ACC112 (cell line): ENCODE measurements around the gene ZC3H7A.
"Not testable (repeated sequence)": the region's sequence is repeated elsewhere in the genome, so short reads cannot be mapped to it uniquely, and the experiment has no call there.

Source experiments
- H2AFZ ChIP-seq: fragments of 200-600 bp; sonication (generic); one replicate; pipeline ENCODE4 v1.6.0; 2017; ENCODE audit warnings: antibody characterized with exemption, low read length; ENCODE audit not compliant: unreplicated experiment
- H3K27ac ChIP-seq: fragments of 200-600 bp; sonication (generic); 2 replicates; pipeline ENCODE4 v1.5.1; 2014; ENCODE audit warnings: low read depth, mild to moderate bottlenecking, antibody characterized with exemption, low read length, moderate library complexity
- H3K27me3 ChIP-seq: fragments of 200-600 bp; sonication (generic); 2 replicates; pipeline ENCODE4 v1.6.1; 2014; ENCODE audit warnings: mild to moderate bottlenecking, antibody characterized with exemption, low read length, moderate library complexity, mixed read lengths; ENCODE audit not compliant: insufficient read depth
- H3K36me3 ChIP-seq: fragments of 200-600 bp; sonication (generic); 2 replicates; pipeline ENCODE4 v1.6.1; 2016; ENCODE audit warnings: mild to moderate bottlenecking, antibody characterized with exemption, low read length, moderate library complexity, mixed read lengths; ENCODE audit not compliant: insufficient read depth
- H3K4me1 ChIP-seq: fragments of 200-600 bp; sonication (generic); one replicate; pipeline ENCODE4 v1.6.1; 2016; ENCODE audit warnings: low read length, mixed read lengths; ENCODE audit not compliant: insufficient read depth, unreplicated experiment, control insufficient read depth
- H3K4me3 ChIP-seq: fragments of 200-600 bp; sonication (generic); 2 replicates; pipeline ENCODE4 v1.5.1; 2014; ENCODE audit warnings: mild to moderate bottlenecking, low read depth, low read length
- H3K79me2 ChIP-seq: fragments of 200-600 bp; sonication (generic); one replicate; pipeline ENCODE4 v1.6.0; 2016; ENCODE audit warnings: low read length; ENCODE audit not compliant: control insufficient read depth, unreplicated experiment, insufficient read depth

ZC3H7A gene

DNA sequence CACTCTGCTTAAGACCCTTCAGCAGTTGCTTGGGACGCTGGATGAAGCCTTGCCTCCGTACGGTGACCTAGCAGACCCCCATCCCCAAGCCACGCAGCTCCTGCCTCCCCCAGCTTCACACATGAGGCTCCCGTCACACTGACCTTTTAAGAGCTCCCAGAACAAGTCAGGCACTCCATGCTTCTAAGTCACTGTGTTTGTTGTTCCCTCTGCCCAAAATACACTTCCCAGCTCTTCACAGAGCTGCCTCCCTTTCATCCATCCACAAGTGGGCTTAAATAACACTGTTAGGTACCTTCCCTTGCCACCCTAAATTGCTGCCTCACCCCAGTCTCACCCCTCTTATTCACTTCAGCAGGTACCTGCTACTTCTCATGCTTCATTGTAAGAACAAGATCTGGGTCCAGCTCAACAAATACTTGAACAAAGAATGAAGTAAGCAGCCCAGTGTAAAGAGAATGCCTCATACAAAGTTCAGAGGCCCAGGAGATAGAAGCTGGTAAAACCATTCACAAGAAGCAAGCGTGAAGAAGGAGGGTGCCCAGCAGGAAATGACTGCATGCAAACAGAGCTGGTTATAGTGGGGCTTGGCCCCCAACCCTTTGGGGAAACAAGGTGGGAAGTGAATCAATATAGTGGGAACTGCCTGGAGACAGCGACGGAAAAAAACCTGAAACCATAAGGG is 5.8 kb downstream of the ZC3H7A start:
- Histone ChIP-seq H3K36me3 (no peaks in the 10 kb centered on the region; the same call in 1 of the 2 replicates), H3K27me3 (no peaks in the 10 kb centered on the region), H3K4me1 (peaks cover 29% of the 10 kb centered on the region), H3K4me3 (no peak overlapping the region), H3K79me2 (peaks cover 96% of the 10 kb centered on the region), H2AFZ (no peak overlapping the region), H3K27ac (no peak overlapping the region)

DNA sequence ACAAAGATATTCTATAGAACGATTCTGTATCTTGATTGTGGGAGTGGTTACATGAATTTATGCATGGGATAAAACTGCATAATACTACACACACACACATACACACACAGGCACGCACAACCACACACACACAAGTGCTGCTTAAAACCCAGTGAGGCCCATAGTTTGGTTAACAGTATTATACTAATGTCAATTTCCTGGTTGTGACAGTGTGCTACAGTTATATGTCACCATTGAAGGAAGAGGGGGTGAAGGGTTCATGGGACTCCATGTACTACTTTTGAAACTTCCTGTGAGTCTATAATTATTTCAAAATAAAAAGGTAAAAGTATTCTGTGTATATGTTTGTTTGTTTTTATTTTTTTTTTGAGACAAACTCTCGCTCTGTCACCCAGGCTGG is 8.1 kb downstream of the ZC3H7A start:
- peaks cover 90% of the 10 kb centered on the region for H3K79me2 ChIP-seq
- H3K27me3 ChIP-seq: no peaks in the 10 kb centered on the region
- peaks cover 16% of the 10 kb centered on the region for H3K4me1 ChIP-seq
- no peak overlapping the region for H3K4me3 ChIP-seq
- no peak overlapping the region for H2AFZ ChIP-seq
- no peaks in the 10 kb centered on the region for H3K36me3 ChIP-seq
- no peak overlapping the region for H3K27ac ChIP-seq

DNA sequence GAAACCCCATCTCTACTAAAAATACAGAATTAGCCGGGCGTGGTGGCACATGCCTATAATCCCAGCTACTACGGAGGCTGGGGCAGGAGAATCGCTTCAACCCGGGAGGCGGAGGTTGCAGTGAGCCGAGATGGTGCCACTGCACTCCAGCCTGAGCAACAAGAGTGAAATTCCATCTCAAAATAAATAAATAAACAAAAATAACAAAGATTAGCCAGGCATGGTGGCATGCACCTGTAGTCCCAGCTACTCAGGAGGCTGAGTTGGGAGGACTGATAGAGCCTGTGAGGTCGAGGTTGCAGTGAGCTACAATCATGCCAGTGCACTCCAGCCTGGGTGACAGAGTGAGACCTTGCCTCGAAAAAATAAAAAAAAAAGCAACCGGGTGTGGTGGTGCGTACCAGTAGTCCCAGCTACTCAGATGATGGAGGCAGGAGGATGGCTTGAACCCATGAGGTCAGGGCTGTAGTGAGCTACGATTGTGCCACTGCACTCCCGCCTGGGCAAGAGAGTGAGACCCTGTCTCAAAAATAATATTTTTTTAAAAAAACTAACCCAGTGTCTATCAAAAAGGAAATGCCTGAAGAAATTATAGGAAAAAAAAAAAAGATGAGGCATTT is 12.0 kb downstream of the ZC3H7A start:
- not testable (repeated sequence) for H3K36me3 ChIP-seq, H3K4me3 ChIP-seq, H2AFZ ChIP-seq, H3K27me3 ChIP-seq, H3K27ac ChIP-seq
- H3K79me2 ChIP-seq: peaks cover 81% of the 10 kb centered on the region
- peaks cover 24% of the 10 kb centered on the region for H3K4me1 ChIP-seq

DNA sequence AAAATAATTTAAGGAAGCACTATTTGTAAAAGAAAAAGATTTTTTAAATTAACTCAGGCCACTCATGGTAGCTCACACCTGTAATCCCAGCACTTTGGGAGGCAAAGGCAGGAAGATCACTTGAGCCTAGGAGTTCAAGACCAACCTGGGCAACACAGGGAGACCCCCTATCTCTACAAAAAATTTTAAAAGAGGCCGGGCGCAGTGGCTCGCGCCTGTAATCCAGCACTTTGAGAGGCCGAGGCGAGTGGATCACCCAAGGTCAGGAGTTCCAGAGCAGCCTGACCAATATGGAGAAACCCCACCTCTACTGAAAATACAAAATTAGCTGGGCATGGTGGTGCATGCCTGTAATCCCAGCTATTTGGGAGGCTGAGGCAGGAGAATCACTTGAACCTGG is 12.7 kb downstream of the ZC3H7A start:
- not testable (repeated sequence) for H2AFZ ChIP-seq, H3K27me3 ChIP-seq, H3K4me3 ChIP-seq
- Histone ChIP-seq H3K79me2 (peaks cover 81% of the 10 kb centered on the region), H3K36me3 (peaks cover 13% of the 10 kb centered on the region), H3K4me1 (peaks cover 24% of the 10 kb centered on the region), H3K27ac (peak overlapping the region; percentile 97)

DNA sequence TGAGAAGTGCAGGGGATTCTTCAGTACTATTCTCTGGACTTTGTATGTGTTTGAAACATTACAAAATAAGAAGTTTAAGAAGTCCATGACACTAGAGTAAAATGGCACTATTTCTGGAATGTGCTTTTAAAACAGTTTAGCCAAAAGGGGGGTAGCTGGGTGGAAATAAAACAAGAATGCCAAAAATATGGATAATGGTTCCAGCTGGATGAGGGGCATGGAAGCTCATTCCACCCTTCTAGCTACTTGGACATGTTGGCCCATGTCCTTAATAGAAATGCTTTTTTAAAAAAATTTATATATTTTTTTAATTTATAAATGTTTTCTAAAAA is 13.1 kb downstream of the ZC3H7A start:
- peaks cover 24% of the 10 kb centered on the region for H3K4me1 ChIP-seq
- H3K4me3 ChIP-seq: peak overlapping the region; percentile 70
- no peaks in the 10 kb centered on the region for H3K27me3 ChIP-seq
- peaks cover 83% of the 10 kb centered on the region for H3K79me2 ChIP-seq
- H2AFZ ChIP-seq: no peak overlapping the region
- H3K36me3 ChIP-seq: peaks cover 15% of the 10 kb centered on the region
- H3K27ac ChIP-seq: peak overlapping the region; percentile 97

DNA sequence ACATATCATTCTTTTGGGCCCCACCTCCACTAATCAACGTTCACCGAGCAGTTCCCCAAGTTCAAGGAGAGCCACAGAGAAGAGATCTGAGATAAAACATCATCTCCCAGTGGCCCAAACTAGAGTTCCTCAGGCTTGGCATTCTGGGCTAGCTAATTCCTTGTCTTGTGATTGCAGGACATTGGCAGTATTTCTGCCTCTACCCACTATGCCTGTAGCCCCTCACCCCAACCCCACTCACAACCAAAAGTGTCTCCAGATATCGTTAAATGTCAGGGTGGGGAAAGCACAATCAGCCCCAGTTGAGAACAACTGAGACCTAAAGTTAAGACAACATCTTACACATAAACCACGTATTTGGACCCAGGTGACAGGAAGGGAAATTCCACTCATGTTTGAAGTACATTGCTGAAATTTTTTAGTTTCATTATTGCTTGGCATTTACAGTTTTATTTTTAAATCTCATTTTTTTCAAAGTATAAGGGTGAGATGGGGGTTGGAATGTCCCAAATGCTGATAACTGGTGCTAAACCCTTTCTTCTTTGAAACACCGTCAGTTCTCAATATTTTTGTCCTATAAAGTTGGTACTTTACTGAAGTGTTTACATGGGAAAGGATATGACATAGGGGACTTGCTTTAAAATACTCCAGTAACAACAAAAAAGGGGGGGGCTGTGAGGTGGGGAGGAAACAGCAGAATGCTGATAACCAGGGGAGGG is 13.6 kb downstream of the ZC3H7A start:
- H3K4me3 ChIP-seq: peak overlapping the region; percentile 70
- peaks cover 24% of the 10 kb centered on the region for H3K4me1 ChIP-seq
- peaks cover 18% of the 10 kb centered on the region for H3K36me3 ChIP-seq
- peak overlapping the region; percentile 97 for H3K27ac ChIP-seq
- peak overlapping the region; percentile 2 for H2AFZ ChIP-seq
- H3K27me3 ChIP-seq: no peaks in the 10 kb centered on the region
- peaks cover 78% of the 10 kb centered on the region for H3K79me2 ChIP-seq

DNA sequence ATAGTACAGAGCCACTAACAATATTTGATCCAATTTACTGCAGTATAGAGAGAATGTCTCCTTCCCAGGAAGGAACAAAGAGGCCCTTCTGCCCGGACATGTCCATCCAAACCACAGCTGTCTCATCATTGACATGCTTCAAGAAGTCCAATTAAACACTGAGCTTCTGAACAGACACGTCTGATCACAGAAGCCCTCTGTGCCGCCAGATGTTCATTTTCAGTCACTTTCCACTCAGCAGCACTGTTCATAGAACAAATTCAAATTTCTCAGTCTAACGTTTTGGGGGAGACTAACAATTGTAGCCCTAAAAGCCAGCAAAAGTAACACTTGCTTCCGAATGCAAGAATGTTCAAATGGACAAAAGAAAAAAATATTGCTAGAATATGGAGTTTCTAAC is 15.3 kb downstream of the ZC3H7A start:
- Histone ChIP-seq H3K4me3 (peak overlapping the region; percentile 49), H3K36me3 (peaks cover 22% of the 10 kb centered on the region)

DNA sequence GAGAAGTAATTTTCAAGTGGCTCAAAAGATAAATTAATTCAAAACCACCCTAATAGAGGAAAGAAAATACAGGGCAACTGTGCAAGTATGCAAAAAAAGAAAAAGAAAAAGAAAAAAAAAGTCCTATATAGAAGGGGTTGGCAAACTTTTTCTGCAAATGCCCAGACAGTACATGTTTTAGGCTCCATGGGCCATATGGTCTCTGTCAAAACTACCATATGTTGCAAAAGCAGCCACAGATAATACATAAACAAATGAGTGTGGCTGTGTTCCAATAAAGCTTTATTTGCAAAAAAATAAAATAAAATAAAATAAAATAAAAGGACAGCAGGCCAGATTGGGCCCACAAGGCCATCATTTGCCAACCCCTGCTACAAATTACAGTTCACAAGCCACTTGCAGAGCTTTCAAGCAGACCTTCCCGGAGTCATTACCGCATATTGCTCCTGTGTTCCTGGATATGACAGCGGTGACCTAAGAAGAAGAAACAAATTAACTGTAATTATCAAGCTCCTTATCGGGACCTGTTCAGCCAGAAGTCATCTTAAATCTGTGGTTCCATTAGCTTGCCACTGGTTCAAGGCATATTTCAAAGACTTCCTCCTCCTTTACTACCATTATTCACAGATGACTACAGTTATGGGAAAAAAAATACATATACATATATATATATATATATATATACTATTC is 15.9 kb downstream of the ZC3H7A start:
- Histone ChIP-seq H3K79me2 (peaks cover 67% of the 10 kb centered on the region), H3K4me1 (peaks cover 24% of the 10 kb centered on the region), H2AFZ (no peak overlapping the region), H3K27me3 (no peaks in the 10 kb centered on the region), H3K27ac (no peak overlapping the region), H3K36me3 (peaks cover 27% of the 10 kb centered on the region), H3K4me3 (no peak overlapping the region)

More for the DNA sequence above, 15.3 kb downstream of the ZC3H7A start:
- Histone ChIP-seq H3K27me3 (no peaks in the 10 kb centered on the region), H3K27ac (peak overlapping the region; percentile 97), H3K4me1 (peaks cover 24% of the 10 kb centered on the region), H3K79me2 (peaks cover 70% of the 10 kb centered on the region), H2AFZ (no peak overlapping the region)

DNA sequence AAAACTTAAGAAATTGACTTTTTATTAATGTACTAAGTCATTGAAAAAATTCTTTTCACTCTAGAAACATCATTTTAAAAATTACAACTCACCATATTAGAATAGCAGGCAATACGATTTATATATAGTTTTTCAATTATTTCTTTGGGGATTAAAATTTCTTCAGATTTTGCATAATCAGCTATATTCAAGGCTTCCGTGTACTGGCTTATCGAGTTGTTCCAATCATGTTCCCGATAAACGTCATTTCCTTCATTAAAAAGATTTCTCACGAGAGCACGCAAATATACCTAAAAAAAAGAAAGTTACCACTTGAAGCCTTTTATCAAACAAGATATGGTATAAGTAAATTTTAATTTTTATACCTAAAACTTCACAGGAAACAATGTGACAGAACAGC is 18.0 kb downstream of the ZC3H7A start:
- Histone ChIP-seq H3K36me3 (peaks cover 29% of the 10 kb centered on the region), H3K27me3 (no peaks in the 10 kb centered on the region), H3K4me3 (no peak overlapping the region), H3K27ac (no peak overlapping the region), H2AFZ (no peak overlapping the region), H3K79me2 (peaks cover 52% of the 10 kb centered on the region), H3K4me1 (peaks cover 24% of the 10 kb centered on the region)

DNA sequence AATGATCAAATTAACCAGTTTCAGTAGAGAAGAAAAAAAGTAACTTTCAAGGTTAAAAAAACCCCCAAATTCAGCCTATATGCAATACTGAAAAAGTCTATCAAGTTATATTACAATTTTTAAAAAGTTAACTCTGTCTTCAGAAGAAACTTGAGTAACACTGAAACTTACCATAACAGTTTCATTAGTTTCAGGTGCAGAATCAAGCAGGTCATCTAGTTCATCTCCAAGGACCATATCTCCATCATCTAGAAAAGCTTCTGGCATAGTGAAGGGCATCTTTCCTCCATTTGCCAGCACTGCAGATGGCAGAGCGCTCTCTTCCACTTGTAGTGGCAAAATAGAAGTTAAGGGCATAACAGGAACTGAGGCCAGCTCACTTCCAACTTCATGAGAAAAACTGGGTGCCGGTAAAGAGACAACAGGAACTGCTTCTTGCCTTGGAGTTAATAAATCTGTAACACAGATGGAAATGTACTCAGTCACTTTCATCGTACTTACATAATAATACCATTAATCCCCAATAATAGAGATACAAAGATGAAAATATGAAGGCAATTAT is 22.9 kb downstream of the ZC3H7A start:
- H3K4me3 ChIP-seq: no peak overlapping the region
- H3K36me3 ChIP-seq: peaks cover 31% of the 10 kb centered on the region

More for the DNA sequence above, 22.9 kb downstream of the ZC3H7A start:
- H3K79me2 ChIP-seq: peaks cover 12% of the 10 kb centered on the region
- no peaks in the 10 kb centered on the region for H3K4me1 ChIP-seq
- no peaks in the 10 kb centered on the region for H3K27me3 ChIP-seq
- no peak overlapping the region for H3K27ac ChIP-seq
- no peak overlapping the region for H2AFZ ChIP-seq
